OCI-LY7 (cell line): ENCODE measurements around the gene TTC7B.

Experiments used
- CTCF ChIP-seq: fragments of 200-600 bp; sonication (generic); conservative IDR thresholded peaks from 2 replicates; pipeline ENCODE4 v1.5.1; 2014; ENCODE audit warnings: mild to moderate bottlenecking, antibody characterized with exemption, low read length, moderate library complexity, mixed read lengths
- EZH2phosphoT487 ChIP-seq: fragments of 200-600 bp; sonication (generic); IDR thresholded peaks from 2 replicates; pipeline ENCODE4 v1.6.1; 2018; ENCODE audit warnings: low read depth, borderline replicate concordance, mild to moderate bottlenecking, mixed run types, antibody characterized with exemption, low read length, moderate library complexity, mixed read lengths

GRCh38 chr14:90642244-90642717 lies 173.9 kb downstream of the TTC7B start:
- TF ChIP-seq CTCF: no peak
- no peak for TF ChIP-seq EZH2phosphoT487
